Stimulated activated CD8-positive, alpha-beta memory T cell treated with anti-CD3 and anti-CD28 coated beads, Interleukin-7, amount 100 ng/mL, for 48 hours (primary cell): ENCODE data around the gene TRMT44.

ENCODE experiments used
- DNase-seq, 2 donors: peaks; one replicate each; pipeline ENCODE4 v3.0.0-alpha.2; 2020; ENCODE audit warnings: low read depth in 1 of 2; ENCODE audit errors: extremely low read depth in 1 of 2

TRMT44 gene

DNA sequence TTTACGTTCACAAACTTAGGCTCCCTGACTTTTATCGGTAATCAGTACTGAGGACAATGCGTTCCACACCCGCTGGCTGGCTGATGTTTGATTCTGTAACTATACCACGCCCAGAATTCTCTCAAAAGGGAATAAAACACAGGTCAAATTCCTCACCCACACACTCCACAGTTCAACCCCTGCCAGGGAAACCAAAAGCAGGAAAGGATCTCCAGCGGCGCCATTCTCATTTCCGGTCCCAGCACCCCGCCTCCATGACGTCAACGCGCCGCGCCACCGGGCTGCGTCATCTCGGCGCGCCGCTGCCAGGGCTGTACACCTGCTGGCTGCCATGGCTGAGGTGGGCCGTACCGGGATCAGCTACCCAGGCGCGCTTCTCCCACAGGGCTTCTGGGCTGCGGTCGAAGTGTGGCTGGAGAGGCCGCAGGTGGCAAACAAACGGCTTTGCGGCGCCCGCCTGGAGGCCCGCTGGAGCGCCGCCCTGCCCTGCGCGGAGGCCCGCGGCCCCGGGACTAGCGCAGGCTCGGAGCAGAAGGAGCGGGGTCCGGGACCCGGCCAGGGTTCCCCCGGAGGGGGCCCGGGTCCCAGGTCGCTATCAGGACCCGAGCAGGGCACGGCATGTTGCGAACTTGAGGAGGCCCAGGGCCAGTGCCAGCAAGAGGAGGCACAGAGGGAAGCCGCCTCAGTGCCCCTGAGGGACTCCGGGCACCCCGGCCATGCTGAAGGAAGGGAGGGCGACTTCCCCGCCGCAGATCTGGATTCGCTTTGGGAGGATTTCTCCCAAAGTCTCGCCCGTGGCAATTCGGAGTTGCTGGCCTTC lies at the start of gene TRMT44, which contains the start of gene ACOX3:
Gene TRMT44 (plus strand): TSS at position 286 of the 820 bp plus-strand sequence. CDS start 46 bp downstream, at position 332.
Gene ACOX3 (minus strand): TSS at position 232 of the 820 bp plus-strand sequence. CDS start 24,202 bp downstream, outside the sequence.
- peak; percentile 79 to 90 for DNase-seq

DNA sequence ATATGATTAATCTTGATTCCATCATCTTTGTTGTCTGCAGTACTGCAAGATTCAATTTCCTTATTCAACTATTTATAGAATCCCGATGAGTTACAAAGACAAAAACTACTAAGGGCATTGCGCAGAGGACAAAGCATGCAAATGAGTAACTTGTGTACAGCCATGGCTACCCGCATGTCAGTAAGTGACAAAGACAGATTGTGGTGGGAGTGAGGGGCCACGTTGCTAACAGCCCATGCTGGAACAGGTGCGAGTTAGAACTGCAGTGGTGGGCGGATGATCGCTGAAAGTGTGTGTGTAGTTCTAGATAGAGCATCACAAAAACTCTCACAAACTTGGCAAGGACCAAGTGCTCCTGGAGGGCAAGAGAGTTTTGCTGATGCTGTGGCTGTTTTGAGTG lies 49.5 kb upstream of the TRMT44 start:
- no peak for DNase-seq

DNA sequence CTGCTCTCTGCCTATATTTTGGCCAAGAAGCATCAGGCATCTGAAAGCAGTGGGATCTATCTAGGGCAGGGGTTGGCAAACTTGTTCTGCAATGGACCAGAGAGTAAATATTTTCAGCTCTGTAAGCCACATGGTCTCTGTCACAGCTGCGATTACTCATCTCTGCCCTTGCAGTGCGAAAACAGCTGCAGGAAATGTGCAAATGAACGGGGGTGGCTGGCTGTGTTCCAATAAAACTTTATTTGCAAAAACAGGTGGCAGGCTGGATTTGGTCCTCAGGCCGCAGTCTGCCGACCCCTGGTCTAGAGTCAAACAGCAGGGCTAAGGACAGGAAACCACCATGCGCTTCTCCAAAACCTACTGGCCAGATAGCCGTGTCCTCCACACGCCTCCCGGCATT lies 48.6 kb upstream of the TRMT44 start:
- no peak for DNase-seq

DNA sequence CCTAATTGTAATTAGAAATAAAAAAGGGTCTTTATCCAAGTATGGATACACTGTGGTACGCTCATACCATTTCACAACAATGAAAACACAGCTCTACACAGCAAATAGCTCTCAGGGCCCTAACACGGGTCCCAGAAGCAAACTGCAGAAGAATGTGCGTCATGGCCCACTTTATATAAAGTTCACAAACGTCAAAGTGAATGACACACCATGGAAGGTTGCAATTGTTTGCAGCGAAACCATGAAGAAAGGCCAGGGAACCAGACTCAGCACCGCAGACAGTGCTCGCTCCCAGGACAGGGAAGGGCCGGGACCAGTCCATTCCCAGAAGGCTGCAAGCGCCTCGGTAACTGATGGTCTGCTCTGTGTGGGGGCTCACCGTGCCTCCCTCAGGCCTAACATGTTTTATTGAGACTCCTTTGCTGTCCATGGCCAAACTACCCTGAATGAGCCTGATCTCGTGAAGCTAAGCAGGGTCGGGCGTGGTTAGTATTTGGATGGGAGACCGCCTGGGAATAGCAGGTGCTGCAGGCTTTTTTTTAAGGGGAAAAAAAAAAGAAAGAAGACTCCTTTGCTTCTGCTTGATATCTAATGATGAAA lies 47.9 kb upstream of the TRMT44 start:
- DNase-seq, result no peak

- DNase-seq, result no peak
These were observed 47.0 kb upstream of the TRMT44 start for GRCh38 chr4:8393593-8394038.

DNA sequence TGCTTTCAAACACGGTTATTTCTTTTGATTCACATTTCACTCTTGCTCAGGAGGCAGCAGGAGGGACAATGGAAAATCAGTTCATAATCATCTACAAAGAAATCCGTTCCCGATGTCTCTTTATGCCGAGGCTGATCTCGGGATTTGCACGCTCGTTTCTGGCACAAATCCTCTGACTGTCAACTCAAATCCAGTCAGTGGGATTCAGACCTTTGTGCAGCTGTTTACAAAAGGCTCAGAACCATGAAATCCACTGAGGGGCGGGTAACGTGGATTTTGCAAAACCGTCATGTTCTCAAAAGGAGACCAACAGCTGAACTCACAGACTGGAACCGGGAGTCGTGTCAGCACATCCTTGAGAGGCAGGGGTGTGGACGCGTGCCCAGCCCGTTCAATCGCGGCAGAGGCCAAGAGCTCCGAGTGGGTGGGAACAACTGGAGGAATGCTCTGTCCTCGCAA lies 46.5 kb upstream of the TRMT44 start:
- DNase-seq, result no peak

DNA sequence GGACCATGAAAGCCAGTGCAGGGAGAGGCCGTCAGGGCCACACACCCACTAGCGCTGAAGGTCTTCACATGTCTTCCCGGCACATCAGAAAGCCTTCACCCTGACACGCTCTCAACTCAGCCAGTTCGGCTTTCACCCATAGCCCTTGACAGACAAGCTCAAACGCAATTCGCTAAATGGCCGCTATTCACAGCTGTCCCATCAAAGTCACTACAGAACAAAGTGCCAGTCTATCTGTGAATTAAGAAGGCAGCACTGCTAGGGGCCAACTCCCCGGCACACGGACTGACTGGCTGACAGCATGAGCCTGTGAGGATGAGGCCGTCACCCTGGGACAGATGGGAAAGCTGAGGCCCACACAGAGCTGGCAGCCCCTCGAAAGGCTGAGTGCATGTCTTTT lies 45.8 kb upstream of the TRMT44 start:
- no peak for DNase-seq

GRCh38 chr4:8395504-8396296 lies 44.9 kb upstream of the TRMT44 start:
- no peak for DNase-seq

- no peak for DNase-seq
These were observed 43.7 kb upstream of the TRMT44 start for GRCh38 chr4:8396762-8397406.

DNA sequence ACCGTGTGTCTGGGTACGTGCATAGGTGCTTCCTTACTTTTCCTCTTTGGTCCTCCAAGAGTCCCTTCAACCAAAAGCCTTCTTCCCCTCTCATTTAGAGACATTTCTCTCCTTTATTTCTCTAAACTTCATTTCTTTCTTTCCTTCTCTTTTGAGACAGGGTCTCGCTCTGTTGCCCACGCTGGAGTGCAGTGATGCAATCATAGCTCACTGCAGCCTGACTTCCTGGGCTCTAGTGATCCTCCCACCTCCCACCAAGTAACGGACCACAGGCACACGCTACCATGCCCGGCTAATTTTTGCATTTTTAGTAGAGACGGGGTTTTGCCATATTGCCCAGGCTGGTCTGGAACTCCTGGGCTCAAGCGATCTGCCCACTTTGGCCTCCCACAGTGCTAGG lies 42.2 kb upstream of the TRMT44 start:
- no peak for DNase-seq

DNA sequence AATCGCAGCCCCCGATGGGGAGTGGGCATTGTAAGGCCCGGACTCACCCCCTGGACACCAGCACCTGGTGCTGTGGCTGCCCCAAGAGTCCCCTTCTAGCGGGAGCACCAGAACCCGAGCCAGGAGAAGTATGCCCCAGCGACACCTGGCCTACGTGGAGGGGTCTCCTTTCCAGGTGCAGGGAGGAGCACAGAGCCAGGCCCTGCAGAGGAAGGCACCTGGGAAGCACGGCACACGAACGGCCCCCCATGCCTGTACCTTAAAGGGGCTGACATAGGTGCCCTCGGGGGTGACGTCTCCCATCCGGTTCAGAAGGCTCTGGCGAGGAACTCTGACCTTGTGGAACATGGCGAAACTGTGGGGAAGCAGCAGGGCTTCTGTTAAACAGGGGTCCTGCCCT lies 41.3 kb upstream of the TRMT44 start:
- DNase-seq, result no peak

DNA sequence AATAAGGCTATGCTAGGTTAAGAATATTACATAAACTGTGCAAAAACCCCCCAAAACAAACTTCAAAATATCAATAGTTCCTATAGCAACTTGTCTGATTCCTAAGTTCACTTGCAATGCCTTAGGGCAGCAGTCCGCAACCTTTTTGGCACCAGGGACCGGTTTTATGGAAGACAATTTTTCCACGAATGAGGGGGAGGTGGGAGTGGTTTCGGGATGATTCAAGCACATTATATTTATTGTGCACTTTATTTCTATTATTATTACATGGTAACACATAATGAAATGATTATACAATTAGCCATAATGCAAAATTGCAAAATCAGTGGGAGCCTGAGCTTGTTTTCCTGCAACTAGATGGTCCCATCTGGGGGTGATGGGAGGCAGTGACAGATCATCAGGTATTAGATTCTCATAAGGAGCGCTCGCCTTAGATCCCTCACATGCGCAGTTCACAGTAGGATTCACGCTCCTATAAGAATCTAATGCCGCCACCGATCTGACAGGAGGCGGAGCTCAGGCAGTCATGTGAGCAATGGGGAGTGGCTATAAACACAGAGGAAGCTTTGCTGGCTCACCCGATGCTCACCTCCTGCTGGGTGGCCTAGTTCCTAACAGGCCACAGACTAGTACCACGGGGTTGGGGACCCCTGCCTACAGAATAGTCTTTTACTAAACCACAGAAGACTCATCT lies 39.8 kb upstream of the TRMT44 start:
- no peak for DNase-seq

DNA sequence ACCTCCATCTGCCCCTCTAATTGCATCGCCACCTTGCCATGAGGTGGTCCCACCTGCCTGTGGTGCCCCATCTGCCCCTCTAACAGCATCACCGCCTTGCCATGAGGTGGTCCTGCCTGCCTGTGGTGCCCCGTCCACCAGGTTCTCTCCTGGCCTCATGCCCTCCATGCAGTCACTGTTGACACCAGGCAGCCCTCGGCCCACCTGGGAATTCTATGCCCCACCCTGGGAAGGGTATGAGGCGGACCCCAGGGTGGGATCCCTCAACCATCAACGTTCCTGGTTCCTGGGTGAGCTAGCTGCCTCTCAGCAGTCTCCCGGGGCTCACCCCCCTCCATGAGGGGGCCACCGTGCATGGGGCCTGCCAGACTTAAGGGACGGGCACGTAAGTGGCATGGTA lies 38.9 kb upstream of the TRMT44 start:
- DNase-seq, result no peak

GRCh38 chr4:8402181-8402597 lies 38.4 kb upstream of the TRMT44 start:
- DNase-seq, result no peak

DNA sequence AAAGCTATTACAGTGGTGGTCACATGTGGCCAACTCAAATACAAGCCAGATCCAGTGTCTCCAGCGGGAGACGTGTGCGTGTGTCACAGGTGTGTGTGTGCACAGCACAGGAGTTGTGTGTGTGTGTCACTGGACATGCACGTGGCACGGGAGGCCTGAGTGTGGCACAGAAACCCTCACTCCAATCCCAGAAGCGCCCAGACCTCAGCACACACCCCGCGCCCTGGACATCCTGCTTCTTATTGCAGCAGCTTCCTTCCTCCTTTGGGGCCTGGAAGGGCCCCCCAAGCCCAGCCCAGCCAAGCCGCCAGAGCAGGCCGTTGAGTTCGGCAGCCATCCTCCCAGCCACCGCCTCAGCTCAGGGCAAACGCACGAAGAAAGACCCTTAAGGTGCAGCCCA lies 37.9 kb upstream of the TRMT44 start:
- no peak for DNase-seq

DNA sequence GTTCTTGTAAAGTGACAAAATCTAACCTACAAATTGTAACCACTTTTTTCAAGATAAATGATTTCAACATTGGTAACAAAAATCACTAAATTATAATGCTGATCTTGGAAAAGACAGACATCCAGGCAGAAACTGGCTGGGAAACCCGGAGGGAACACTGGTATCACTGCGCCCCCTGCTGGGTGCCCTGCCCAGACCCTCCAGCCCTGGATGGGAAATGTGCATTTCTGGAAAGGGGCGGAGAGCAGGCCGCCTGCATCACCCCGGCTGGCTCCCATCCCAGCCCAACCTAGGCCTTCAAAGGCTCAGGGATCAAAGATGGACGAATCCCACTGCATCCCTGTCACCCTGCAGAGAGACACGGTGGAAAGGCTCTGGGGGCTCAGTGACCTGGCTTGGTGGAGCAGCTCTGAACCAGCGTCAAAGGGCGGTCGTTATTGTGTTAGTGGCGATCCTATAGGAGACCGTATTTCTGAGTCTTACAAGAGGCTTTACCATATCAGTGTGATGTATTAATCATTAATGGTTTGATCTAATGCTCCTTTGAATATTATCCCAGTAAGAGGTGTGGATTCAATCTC lies 37.3 kb upstream of the TRMT44 start:
- peak; percentile 14 to 17 for DNase-seq

DNA sequence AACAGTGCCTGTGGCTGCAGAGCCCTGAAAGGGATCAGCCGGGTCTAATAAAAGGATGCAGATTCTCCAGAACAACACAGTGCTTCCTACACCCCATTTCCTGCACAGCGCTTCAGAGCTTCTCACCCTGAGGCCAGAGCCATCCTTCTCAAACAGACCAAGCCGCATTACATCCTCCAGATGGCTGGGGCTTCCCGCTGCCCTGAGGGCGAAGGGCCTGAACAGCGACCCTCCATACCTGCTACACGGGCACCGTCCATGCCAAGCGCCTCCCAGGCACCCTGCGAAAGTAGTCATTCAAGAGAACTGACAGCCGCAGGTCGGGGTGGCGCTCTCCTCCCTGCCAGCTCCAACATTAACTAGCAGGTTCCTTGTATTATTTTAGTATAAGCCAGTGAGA lies 36.6 kb upstream of the TRMT44 start:
- no peak for DNase-seq

- DNase-seq, result no peak
These were observed 35.6 kb upstream of the TRMT44 start for GRCh38 chr4:8404791-8405515.

DNA sequence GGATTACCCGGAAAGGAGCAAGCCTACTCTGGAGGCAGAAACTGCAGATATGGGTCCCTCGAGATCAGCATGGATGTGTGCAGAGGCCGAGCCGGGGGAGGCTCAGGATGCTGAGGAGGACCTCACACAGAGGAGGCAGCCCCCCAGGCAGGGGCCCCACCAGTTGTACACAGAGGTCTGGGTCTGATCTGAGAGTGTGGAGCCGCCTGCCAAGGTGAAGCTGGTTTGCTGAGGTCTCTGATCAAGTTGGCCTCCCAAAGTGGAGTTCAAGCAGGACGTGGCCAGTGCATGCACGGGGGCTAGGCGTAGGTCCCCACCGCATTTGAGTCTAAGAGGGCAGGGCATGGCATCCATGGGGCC lies 35.1 kb upstream of the TRMT44 start:
- DNase-seq, result no peak
